HCT116 (cell line): Measurements from ENCODE around the gene GAS2L2.

Experiments used
- CEBPB ChIP-seq: IDR thresholded peaks from 2 replicates; pipeline ENCODE4 v1.6.1; 2012; ENCODE audit warnings: low read depth
- CTCF ChIP-seq, 3 experiments: fragments of 200-600 bp in 1 of 3; sonication (generic) in 1 of 3; IDR thresholded peaks in 2 of 3; conservative IDR thresholded peaks in 1 of 3; 2 replicates each; pipeline ENCODE4 v1.5.1; 2012 to 2017; ENCODE audit warnings: low read depth in 2 of 3, low read length in 2 of 3, antibody characterized with exemption in 1 of 3, borderline replicate concordance in 1 of 3, control low read depth in 1 of 3, mild to moderate bottlenecking in 1 of 3, mixed read lengths in 1 of 3, mixed run types in 1 of 3, moderate library complexity in 1 of 3; ENCODE audit not compliant: insufficient read depth in 1 of 3
- EZH2 ChIP-seq: fragments of 200-600 bp; sonication (generic); IDR thresholded peaks from 2 replicates; pipeline ENCODE4 v1.6.1; 2017; ENCODE audit warnings: antibody characterized with exemption, mixed run types
- TF ChIP-seq, protein P1 (sequence below): IDR thresholded peaks from 2 replicates; pipeline ENCODE4 v1.6.1; 2012; ENCODE audit warnings: low read depth
- TF ChIP-seq, protein P2 (sequence below): IDR thresholded peaks from 2 replicates; pipeline ENCODE4 v1.6.1; 2012

- TF ChIP-seq CEBPB (no peak), CTCF (IDR thresholded peaks at IDR 0.05 in 2 of 3, conservative IDR thresholded peaks at IDR 0.05 in 1 of 3; ENCODE audit: borderline replicate concordance in 1 of 3, insufficient read depth in 1 of 3, low read depth in 2 of 3, low read length in 2 of 3) (no peak), EZH2 (no peak)
- TF ChIP-seq, protein P1, sequence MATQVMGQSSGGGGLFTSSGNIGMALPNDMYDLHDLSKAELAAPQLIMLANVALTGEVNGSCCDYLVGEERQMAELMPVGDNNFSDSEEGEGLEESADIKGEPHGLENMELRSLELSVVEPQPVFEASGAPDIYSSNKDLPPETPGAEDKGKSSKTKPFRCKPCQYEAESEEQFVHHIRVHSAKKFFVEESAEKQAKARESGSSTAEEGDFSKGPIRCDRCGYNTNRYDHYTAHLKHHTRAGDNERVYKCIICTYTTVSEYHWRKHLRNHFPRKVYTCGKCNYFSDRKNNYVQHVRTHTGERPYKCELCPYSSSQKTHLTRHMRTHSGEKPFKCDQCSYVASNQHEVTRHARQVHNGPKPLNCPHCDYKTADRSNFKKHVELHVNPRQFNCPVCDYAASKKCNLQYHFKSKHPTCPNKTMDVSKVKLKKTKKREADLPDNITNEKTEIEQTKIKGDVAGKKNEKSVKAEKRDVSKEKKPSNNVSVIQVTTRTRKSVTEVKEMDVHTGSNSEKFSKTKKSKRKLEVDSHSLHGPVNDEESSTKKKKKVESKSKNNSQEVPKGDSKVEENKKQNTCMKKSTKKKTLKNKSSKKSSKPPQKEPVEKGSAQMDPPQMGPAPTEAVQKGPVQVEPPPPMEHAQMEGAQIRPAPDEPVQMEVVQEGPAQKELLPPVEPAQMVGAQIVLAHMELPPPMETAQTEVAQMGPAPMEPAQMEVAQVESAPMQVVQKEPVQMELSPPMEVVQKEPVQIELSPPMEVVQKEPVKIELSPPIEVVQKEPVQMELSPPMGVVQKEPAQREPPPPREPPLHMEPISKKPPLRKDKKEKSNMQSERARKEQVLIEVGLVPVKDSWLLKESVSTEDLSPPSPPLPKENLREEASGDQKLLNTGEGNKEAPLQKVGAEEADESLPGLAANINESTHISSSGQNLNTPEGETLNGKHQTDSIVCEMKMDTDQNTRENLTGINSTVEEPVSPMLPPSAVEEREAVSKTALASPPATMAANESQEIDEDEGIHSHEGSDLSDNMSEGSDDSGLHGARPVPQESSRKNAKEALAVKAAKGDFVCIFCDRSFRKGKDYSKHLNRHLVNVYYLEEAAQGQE, result no peak
- TF ChIP-seq, protein P2, sequence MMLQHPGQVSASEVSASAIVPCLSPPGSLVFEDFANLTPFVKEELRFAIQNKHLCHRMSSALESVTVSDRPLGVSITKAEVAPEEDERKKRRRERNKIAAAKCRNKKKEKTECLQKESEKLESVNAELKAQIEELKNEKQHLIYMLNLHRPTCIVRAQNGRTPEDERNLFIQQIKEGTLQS, result no peak
These were observed 33.9 kb upstream of the GAS2L2 start for GRCh38 chr17:35786941-35787432.
